Lower leg skin (tissue), 4 donors: ENCODE results near the gene RHCG. TPM values are rescaled to one million over a fixed set of nuclear protein-coding genes. Genes with fewer than 3 reads are reported as not detected.

Experiments used
- DNase-seq, 2 donors: peaks; one replicate each; pipeline ENCODE4 v3.0.0-alpha.2; 2019; ENCODE audit warnings: low spot score in 2 of 2
- H3K4me3 ChIP-seq: fragments of 200-600 bp; sonication (generic); 2 replicates; pipeline ENCODE4 v1.5.1; 2017; ENCODE audit warnings: mild to moderate bottlenecking, low read depth; ENCODE audit not compliant: poor library complexity, severe bottlenecking
- POLR2A ChIP-seq, 2 donors: fragments of 450-650 bp; IDR thresholded peaks; one replicate each; pipeline ENCODE4 v1.6.1; 2016 to 2017; ENCODE audit warnings: antibody characterized with exemption in 2 of 2, mild to moderate bottlenecking in 1 of 2, moderate library complexity in 1 of 2
- WGBS, 2 donors: methylation state at CpG; one replicate each; pipeline ENCODE4 v1.1.5; 2018; 5-methylcytosine and 5-hydroxymethylcytosine counted together
- intact Hi-C: fragments of 100-400 bp; cut with DNase I; formaldehyde crosslinking; loops from one replicate; pipeline ENCODE4 v1.15.0; 2023; ENCODE audit warnings: low total_unique reads
- total RNA-seq, 4 donors: library from RNA; depleted of rRNA; stranded (reverse); fragments of >200 nt; gene quantifications; one replicate each; pipeline ENCODE4 v1.1.0, GENCODE V29; 2016
- TF ChIP-seq, protein P1 (sequence below), 3 donors: fragments of 450-650 bp; IDR thresholded peaks; one replicate each; pipeline ENCODE4 v1.5.1; 2016; ENCODE audit warnings: antibody characterized with exemption in 3 of 3, mild to moderate bottlenecking in 3 of 3, moderate library complexity in 2 of 3

RHCG gene
- total RNA-seq, 4 donors from 2014 or later, result 1.3 to 29.0 (median 23.7) TPM

DNA sequence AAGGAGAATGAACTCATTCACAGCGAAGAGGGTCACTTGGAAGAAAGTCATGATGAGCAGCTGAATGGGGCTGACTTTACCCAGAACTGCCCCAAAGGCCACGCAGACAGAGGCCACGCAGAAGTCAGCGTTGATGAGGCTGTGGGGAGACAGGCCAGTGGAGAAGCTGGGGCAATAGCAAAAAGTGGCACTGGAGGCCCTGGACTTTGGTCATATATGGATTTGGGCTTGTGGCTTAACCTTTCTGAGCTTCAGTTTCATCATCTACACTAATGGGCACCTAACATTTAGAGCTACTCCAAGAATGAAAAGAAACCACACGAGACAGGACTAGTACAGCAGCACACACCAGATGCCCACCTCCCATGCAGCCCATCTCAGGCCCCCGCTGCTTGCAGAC lies 13.3 kb downstream of the RHCG start:
- intact Hi-C loops, result no loop called here
- 80 to 87% methylated on average over 6 of the region's 6 CpGs for WGBS, 2 donors
- H3K4me3 ChIP-seq, result no peak overlapping the region
- TF ChIP-seq, protein P1, sequence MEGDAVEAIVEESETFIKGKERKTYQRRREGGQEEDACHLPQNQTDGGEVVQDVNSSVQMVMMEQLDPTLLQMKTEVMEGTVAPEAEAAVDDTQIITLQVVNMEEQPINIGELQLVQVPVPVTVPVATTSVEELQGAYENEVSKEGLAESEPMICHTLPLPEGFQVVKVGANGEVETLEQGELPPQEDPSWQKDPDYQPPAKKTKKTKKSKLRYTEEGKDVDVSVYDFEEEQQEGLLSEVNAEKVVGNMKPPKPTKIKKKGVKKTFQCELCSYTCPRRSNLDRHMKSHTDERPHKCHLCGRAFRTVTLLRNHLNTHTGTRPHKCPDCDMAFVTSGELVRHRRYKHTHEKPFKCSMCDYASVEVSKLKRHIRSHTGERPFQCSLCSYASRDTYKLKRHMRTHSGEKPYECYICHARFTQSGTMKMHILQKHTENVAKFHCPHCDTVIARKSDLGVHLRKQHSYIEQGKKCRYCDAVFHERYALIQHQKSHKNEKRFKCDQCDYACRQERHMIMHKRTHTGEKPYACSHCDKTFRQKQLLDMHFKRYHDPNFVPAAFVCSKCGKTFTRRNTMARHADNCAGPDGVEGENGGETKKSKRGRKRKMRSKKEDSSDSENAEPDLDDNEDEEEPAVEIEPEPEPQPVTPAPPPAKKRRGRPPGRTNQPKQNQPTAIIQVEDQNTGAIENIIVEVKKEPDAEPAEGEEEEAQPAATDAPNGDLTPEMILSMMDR (IDR thresholded peaks at IDR 0.05), result no peak
- no peak for TF ChIP-seq POLR2A (IDR thresholded peaks at IDR 0.05)
- no peak for DNase-seq

DNA sequence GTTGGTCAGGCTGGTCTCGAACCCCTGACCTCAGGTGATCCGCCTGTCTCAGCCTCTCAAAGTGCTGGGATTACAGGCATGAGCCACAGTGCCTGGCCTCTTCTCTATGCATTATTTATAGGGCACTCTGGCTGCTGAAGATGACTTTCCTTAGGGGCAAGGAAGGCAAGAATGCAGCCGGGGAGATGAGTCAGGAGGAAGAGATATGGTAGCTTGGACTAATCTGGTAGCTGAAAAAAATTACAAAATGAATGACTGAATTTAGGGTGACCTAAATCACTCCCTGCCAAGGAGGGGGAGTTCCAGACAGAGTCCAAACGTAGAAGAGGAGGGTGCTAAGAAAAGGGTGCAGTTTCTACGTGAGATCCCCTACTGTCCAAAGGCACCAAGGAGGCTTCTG lies 14.2 kb downstream of the RHCG start:
- H3K4me3 ChIP-seq, result no peak overlapping the region
- no peak for DNase-seq
- intact Hi-C loops, result no loop called here
- no peak for TF ChIP-seq POLR2A (IDR thresholded peaks at IDR 0.05)
- TF ChIP-seq, protein P1 (IDR thresholded peaks at IDR 0.05), result no peak
- 74% methylated on average over 5 of the region's 5 CpGs for WGBS, 2 donors

DNA sequence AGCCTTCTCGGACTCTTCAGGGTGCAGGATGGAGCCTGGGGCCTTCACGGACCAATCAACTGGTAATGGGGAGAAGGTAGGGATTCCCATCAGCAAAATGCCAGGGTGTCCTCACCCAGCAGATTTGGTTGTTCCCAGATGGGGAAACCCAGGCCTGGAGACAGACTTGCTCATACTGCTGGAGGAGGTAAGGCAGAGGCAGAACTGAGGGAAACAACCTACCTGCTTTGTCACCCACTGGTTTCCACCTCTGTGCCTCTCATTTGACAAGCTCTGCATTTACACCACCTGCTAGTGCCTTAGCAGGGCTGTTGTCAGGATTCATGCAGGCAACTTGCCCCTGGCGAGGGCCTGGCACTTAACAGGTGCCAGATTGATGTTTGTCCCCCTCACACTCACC lies 15.9 kb downstream of the RHCG start:
- WGBS, 2 donors, result 72 to 85% methylated on average over 3 of the region's 3 CpGs
- DNase-seq, result no peak
- intact Hi-C loops, result no loop called here
- no peak overlapping the region for H3K4me3 ChIP-seq
- TF ChIP-seq, protein P1 (IDR thresholded peaks at IDR 0.05), result no peak
- no peak for TF ChIP-seq POLR2A (IDR thresholded peaks at IDR 0.05)

DNA sequence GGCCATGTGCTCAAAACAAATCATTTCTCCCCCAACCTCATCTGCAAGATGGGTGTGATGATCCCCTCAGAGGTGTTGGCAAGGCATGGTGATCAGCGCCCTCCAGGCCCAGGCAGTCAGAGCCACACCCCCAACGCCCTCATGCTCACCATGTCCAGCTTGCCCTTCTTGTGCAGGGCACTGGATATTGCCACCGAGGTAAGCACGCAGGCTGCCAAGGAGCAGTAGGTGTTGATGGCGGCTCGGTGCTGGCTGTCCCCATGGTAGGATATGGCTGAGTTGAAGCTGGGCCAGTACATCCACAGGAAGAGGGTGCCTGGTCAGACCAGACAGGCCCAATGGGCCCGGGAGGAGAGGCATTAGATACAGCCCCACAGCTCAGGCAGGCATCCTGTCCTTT lies 17.2 kb downstream of the RHCG start:
- intact Hi-C loops, result no loop called here
- H3K4me3 ChIP-seq, result no peak overlapping the region
- WGBS, 2 donors, result 75 to 83% methylated on average over 7 of the region's 7 CpGs
- TF ChIP-seq POLR2A (IDR thresholded peaks at IDR 0.05), result no peak
- TF ChIP-seq, protein P1 (IDR thresholded peaks at IDR 0.05), result no peak
- DNase-seq, result no peak

DNA sequence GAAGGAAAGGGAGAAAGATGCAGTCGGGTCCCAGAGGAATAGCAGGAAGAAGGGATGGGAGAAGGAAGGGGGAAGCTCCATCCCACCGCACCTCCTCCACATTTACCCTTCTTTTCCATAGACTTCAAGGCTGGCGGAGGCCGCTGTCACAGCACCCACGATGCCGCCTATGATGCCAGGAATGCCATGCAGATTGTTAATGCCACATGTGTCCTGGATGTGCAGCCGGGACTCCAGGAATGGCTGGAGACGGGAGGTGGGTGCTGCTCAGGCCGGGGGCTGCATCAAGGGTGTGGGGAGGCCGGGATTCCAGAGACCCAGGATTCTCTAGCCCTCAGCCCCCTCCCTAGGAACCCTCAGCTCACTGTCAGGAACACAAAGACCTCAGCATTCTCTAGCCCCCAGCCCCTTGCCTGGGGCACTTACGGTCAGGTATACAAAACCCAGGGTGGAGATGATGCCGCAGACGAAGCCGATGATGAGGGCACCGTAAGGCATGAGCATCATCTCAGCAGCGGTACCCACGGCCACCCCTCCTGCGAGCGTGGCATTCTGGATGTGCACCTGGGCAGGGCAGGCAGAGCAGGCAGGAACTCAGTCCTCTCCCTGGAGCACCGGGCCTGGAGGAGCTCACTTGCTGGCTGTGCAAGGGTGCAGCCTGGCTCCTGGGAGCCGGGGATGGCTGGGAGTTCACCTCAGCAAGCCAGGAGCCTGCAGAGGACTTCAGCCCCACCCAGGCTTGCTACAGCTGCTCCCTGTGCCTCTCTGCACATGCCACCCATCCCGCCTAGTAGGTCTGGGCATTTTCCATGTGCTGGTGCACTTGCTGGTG lies 18.8 kb downstream of the RHCG start:
- DNase-seq, result no peak
- TF ChIP-seq, protein P1 (IDR thresholded peaks at IDR 0.05), result no peak
- no peak for TF ChIP-seq POLR2A (IDR thresholded peaks at IDR 0.05)
- WGBS, 2 donors, result 75 to 87% methylated on average over 20 to 22 of the region's 22 CpGs
- intact Hi-C loops, result no loop called here
- no peak overlapping the region for H3K4me3 ChIP-seq

DNA sequence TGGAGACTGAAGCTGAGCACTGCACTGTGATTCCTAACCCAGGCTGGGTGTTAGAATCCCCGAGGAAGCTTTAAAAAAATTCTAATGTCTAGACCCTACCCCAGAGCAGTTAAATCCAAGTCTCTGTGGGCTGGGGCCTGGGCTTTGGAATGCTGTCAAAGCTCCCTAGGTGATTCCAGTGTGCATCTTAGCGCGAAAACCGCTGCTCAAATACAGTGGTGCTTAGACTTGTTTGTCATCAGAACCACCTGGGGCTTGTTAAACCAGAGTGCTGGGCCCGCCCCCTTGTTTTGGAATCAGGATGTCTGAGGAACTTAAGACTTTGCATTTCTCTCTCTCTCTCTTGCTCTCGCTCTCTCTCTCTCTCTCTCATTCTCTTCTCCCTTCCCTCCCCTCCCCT lies 20.7 kb downstream of the RHCG start:
- intact Hi-C loops, result no loop called here
- TF ChIP-seq, protein P1 (IDR thresholded peaks at IDR 0.05), result no peak
- TF ChIP-seq POLR2A (IDR thresholded peaks at IDR 0.05), result no peak
- no peak overlapping the region for H3K4me3 ChIP-seq
- WGBS, 2 donors, result 29 to 31% methylated on average over 6 of the region's 6 CpGs
- DNase-seq, result no peak
